Fibroblast of pulmonary artery (primary cell): ENCODE data around the gene ARL5B.

Experiments
- DNase-seq: peaks from one replicate; pipeline ENCODE4 v3.0.0-alpha.2; 2010; ENCODE audit warnings: low read depth
- H3K4me3 ChIP-seq: replicated peaks from 2 replicates; pipeline ENCODE4 v1.5.1; 2011; ENCODE audit warnings: low read depth, mild to moderate bottlenecking, control low read depth, low read length, moderate library complexity
- CTCF ChIP-seq: IDR thresholded peaks from 2 replicates; pipeline ENCODE4 v1.5.1; 2011; ENCODE audit warnings: mild to moderate bottlenecking, control low read depth, low read length, inconsistent platforms; ENCODE audit errors: missing control alignments

The ARL5B gene

GRCh38 chr10:18680754-18681153 lies 21.5 kb downstream of the ARL5B start:
- no peak overlapping the region for H3K4me3 ChIP-seq
- DNase-seq, result no peak
- TF ChIP-seq CTCF, result no peak

GRCh38 chr10:18681366-18681765 lies 22.1 kb downstream of the ARL5B start:
- TF ChIP-seq CTCF, result no peak
- peak; percentile 74 for DNase-seq
- no peak overlapping the region for H3K4me3 ChIP-seq

- H3K4me3 ChIP-seq, result no peak overlapping the region
- DNase-seq, result peak; percentile 66
- no peak for TF ChIP-seq CTCF
Observed at GRCh38 chr10:18681971-18682411, 22.8 kb downstream of the ARL5B start.

GRCh38 chr10:18683427-18683826 lies 24.2 kb downstream of the ARL5B start:
- no peak overlapping the region for H3K4me3 ChIP-seq
- no peak for TF ChIP-seq CTCF
- peak; percentile 52 for DNase-seq

GRCh38 chr10:18684416-18684815 lies 25.2 kb downstream of the ARL5B start:
- no peak for TF ChIP-seq CTCF
- DNase-seq, result no peak
- no peak overlapping the region for H3K4me3 ChIP-seq

GRCh38 chr10:18684953-18685352 lies 25.7 kb downstream of the ARL5B start:
- no peak overlapping the region for H3K4me3 ChIP-seq
- no peak for TF ChIP-seq CTCF
- no peak for DNase-seq

- no peak for TF ChIP-seq CTCF
- no peak overlapping the region for H3K4me3 ChIP-seq
- DNase-seq, result no peak
Observed at GRCh38 chr10:18685555-18685954, 26.3 kb downstream of the ARL5B start.
